WTC11 (cell line): ENCODE results near the gene SLC35B3. TPM values are rescaled to one million over a fixed set of nuclear protein-coding genes. Genes with fewer than 3 reads are reported as not detected.

Experiments used
- ATAC-seq: fragments of 200-7000 bp; cut with Tn5 transposase; 2 replicates; pipeline ENCODE4 v1.10.0; 2021; ENCODE audit warnings: mild to moderate bottlenecking, moderate library complexity
- CTCF ChIA-PET: fragments of 300-600 bp; sonication (Branson Sonifier 250); formaldehyde crosslinking; loops from one replicate; lab custom pipeline; 2021; ENCODE audit warnings: antibody characterized with exemption; lab: Charles Lee
- POLR2A ChIA-PET: fragments of 350-600 bp; sonication (Branson Sonifier 250); formaldehyde crosslinking; loops from one replicate; lab custom pipeline; 2021; ENCODE audit warnings: antibody characterized with exemption; lab: Charles Lee
- DNase-seq: peaks from one replicate; pipeline ENCODE4 v3.0.0; 2021; ENCODE audit warnings: low spot score
- H3K27ac Mint-ChIP-seq: 2 replicates; pipeline ENCODE4 v1.8.0; 2021; ENCODE audit warnings: mixed read lengths
- H3K27me3 Mint-ChIP-seq: 2 replicates; pipeline ENCODE4 v1.8.0; 2021; ENCODE audit warnings: low read depth, mild to moderate bottlenecking, moderate library complexity, mixed read lengths
- H3K36me3 Mint-ChIP-seq: 2 replicates; pipeline ENCODE4 v1.8.0; 2021; ENCODE audit warnings: mixed read lengths
- H3K4me1 Mint-ChIP-seq: 2 replicates; pipeline ENCODE4 v1.8.0; 2022; ENCODE audit warnings: mixed read lengths
- H3K4me3 Mint-ChIP-seq: 2 replicates; pipeline ENCODE4 v1.8.0; 2021; ENCODE audit warnings: mild to moderate bottlenecking, moderate library complexity, mixed read lengths
- H3K9me3 Mint-ChIP-seq: 2 replicates; pipeline ENCODE4 v1.8.0; 2021; ENCODE audit warnings: mixed read lengths
- AR ChIP-seq: fragments of 250-450 bp; sonication (Bioruptor Pico); IDR thresholded peaks from 2 replicates; pipeline ENCODE4 v1.9.0; 2021; ENCODE audit warnings: mild to moderate bottlenecking
- ATF1 ChIP-seq: sonication (generic); formaldehyde crosslinking; IDR thresholded peaks from 2 replicates; pipeline ENCODE4 v1.8.1; 2023; ENCODE audit warnings: mild to moderate bottlenecking, moderate library complexity, missing genetic modification reagents
- ATF2 ChIP-seq: sonication (generic); formaldehyde crosslinking; IDR thresholded peaks from 2 replicates; pipeline ENCODE4 v1.8.1; 2022; ENCODE audit warnings: low read depth, missing genetic modification reagents, borderline replicate concordance
- CDX4 ChIP-seq: fragments of 250-450 bp; sonication (Bioruptor Pico); IDR thresholded peaks from 2 replicates; pipeline ENCODE4 v1.9.0; 2021; ENCODE audit warnings: moderate library complexity, mild to moderate bottlenecking, inconsistent platforms, borderline replicate concordance
- E2F4 ChIP-seq: sonication (generic); formaldehyde crosslinking; IDR thresholded peaks from 2 replicates; pipeline ENCODE4 v1.8.1; 2022; ENCODE audit warnings: low read depth, mild to moderate bottlenecking, moderate library complexity, missing genetic modification reagents, borderline replicate concordance
- ELF4 ChIP-seq: sonication (generic); formaldehyde crosslinking; IDR thresholded peaks from 2 replicates; pipeline ENCODE4 v1.8.1; 2022; ENCODE audit warnings: low read depth, mild to moderate bottlenecking, moderate library complexity, missing genetic modification reagents
- GTF2I ChIP-seq: fragments of 250-450 bp; sonication (Bioruptor Pico); conservative IDR thresholded peaks from 2 replicates; pipeline ENCODE4 v1.4.0; 2021; ENCODE audit warnings: mild to moderate bottlenecking
- MAX ChIP-seq: sonication (generic); formaldehyde crosslinking; IDR thresholded peaks from 2 replicates; pipeline ENCODE4 v1.8.0; 2022; ENCODE audit warnings: mild to moderate bottlenecking, missing genetic modification reagents
- MYBL2 ChIP-seq: sonication (generic); formaldehyde crosslinking; IDR thresholded peaks from 2 replicates; pipeline ENCODE4 v1.8.1; 2023; ENCODE audit warnings: mild to moderate bottlenecking, moderate library complexity, missing genetic modification reagents
- NFATC4 ChIP-seq: fragments of 250-450 bp; sonication (Bioruptor Pico); IDR thresholded peaks from 2 replicates; pipeline ENCODE4 v1.9.0; 2021; ENCODE audit warnings: mild to moderate bottlenecking
- NFE2L1 ChIP-seq: sonication (generic); formaldehyde crosslinking; IDR thresholded peaks from 2 replicates; pipeline ENCODE4 v1.8.1; 2023; ENCODE audit warnings: missing genetic modification reagents
- PRRX2 ChIP-seq: fragments of 250-450 bp; sonication (Bioruptor Pico); IDR thresholded peaks from 2 replicates; pipeline ENCODE4 v1.8.0; 2021; ENCODE audit warnings: mild to moderate bottlenecking
- RORB ChIP-seq: fragments of 250-450 bp; sonication (Bioruptor Pico); IDR thresholded peaks from 2 replicates; pipeline ENCODE4 v1.9.0; 2021; ENCODE audit warnings: mild to moderate bottlenecking
- TEAD1 ChIP-seq: sonication (generic); formaldehyde crosslinking; IDR thresholded peaks from 2 replicates; pipeline ENCODE4 v1.8.0; 2022; ENCODE audit warnings: mild to moderate bottlenecking, missing genetic modification reagents
- ZBTB21 ChIP-seq: sonication (generic); formaldehyde crosslinking; IDR thresholded peaks from 2 replicates; pipeline ENCODE4 v1.8.1; 2023; ENCODE audit warnings: mild to moderate bottlenecking, missing genetic modification reagents, borderline replicate concordance
- ZBTB43 ChIP-seq: sonication (generic); formaldehyde crosslinking; IDR thresholded peaks from 2 replicates; pipeline ENCODE4 v1.8.1; 2023; ENCODE audit warnings: mild to moderate bottlenecking, missing genetic modification reagents
- ZMAT4 ChIP-seq: fragments of 250-450 bp; sonication (Bioruptor Pico); IDR thresholded peaks from 2 replicates; pipeline ENCODE4 v1.9.0; 2021; ENCODE audit warnings: mild to moderate bottlenecking
- ZNF121 ChIP-seq: sonication (generic); formaldehyde crosslinking; IDR thresholded peaks from 2 replicates; pipeline ENCODE4 v1.8.0; 2023; ENCODE audit warnings: missing genetic modification reagents
- ZNF281 ChIP-seq: sonication (generic); formaldehyde crosslinking; IDR thresholded peaks from 2 replicates; pipeline ENCODE4 v1.8.0; 2023; ENCODE audit warnings: mild to moderate bottlenecking, missing genetic modification reagents
- ZNF396 ChIP-seq: fragments of 250-450 bp; sonication (Bioruptor Pico); IDR thresholded peaks from 2 replicates; pipeline ENCODE4 v1.8.0; 2021; ENCODE audit warnings: mild to moderate bottlenecking, moderate library complexity, borderline replicate concordance
- total RNA-seq: library from RNA; stranded (reverse); gene quantifications from 3 replicates; pipeline ENCODE4 v1.2.3, GENCODE V29; 2021

SLC35B3 gene
- total RNA-seq, 1 experiment from 2014 or later: 8.4 TPM

GRCh38 chr6:8462694-8463093, 27.3 kb upstream of the SLC35B3 start:
- no peak for DNase-seq
- no peaks in the 10 kb centered on the region for H3K36me3 Mint-ChIP-seq
- TF ChIP-seq GTF2I: no peak
- TF ChIP-seq MYBL2 (CRISPR knock-in tag): no peak
- TF ChIP-seq AR (CRISPR knock-in tag): no peak
- TF ChIP-seq ZMAT4 (CRISPR knock-in tag): no peak
- CTCF ChIA-PET: no interaction called here
- H3K4me3 Mint-ChIP-seq: no peak overlapping the region
- peaks cover 10% of the 10 kb centered on the region; the same call in 1 of the 2 replicates for H3K9me3 Mint-ChIP-seq
- no peak for ATAC-seq
- no peaks in the 10 kb centered on the region for H3K27me3 Mint-ChIP-seq
- H3K27ac Mint-ChIP-seq: no peak overlapping the region
- POLR2A ChIA-PET: no interaction called here
- no peaks in the 10 kb centered on the region for H3K4me1 Mint-ChIP-seq

GRCh38 chr6:8462169-8462568, 26.8 kb upstream of the SLC35B3 start:
- Mint-ChIP-seq H3K36me3 (no peaks in the 10 kb centered on the region), H3K4me3 (no peak overlapping the region), H3K4me1 (no peaks in the 10 kb centered on the region), H3K27ac (no peak overlapping the region), H3K9me3 (peaks cover 12% of the 10 kb centered on the region; the same call in 1 of the 2 replicates), H3K27me3 (no peaks in the 10 kb centered on the region)
- no peak for TF ChIP-seq ELF4 (CRISPR knock-in tag)
- no peak for TF ChIP-seq PRRX2 (CRISPR knock-in tag)
- no peak for TF ChIP-seq ZNF281 (CRISPR knock-in tag)
- no peak for TF ChIP-seq RORB (CRISPR knock-in tag)
- no peak for TF ChIP-seq NFATC4 (CRISPR knock-in tag)
- TF ChIP-seq CDX4: no peak
- TF ChIP-seq ATF2: no peak
- no peak for TF ChIP-seq ZNF121
- TF ChIP-seq TEAD1 (CRISPR knock-in tag): no peak
- no peak for TF ChIP-seq ATF1 (CRISPR knock-in tag)
- TF ChIP-seq NFE2L1: no peak
- TF ChIP-seq ZNF396 (CRISPR knock-in tag): no peak
- TF ChIP-seq ZBTB43 (CRISPR knock-in tag): no peak
- no peak for TF ChIP-seq E2F4 (CRISPR knock-in tag)
- TF ChIP-seq MAX: no peak
- TF ChIP-seq ZBTB21 (CRISPR knock-in tag): no peak
- CTCF ChIA-PET: no interaction called here
- POLR2A ChIA-PET: no interaction called here
- no peak for ATAC-seq
- DNase-seq: no peak
